Stromal cell of bone marrow (primary cell): ENCODE results near the gene SMARCA2.

Experiments used
- DNase-seq: peaks from one replicate; pipeline ENCODE4 v3.0.0-alpha.2; 2012; ENCODE audit warnings: low read depth

The SMARCA2 gene

GRCh38 chr9:2093920-2094597 is 78.9 kb downstream of the SMARCA2 start:
- no peak for DNase-seq

DNA sequence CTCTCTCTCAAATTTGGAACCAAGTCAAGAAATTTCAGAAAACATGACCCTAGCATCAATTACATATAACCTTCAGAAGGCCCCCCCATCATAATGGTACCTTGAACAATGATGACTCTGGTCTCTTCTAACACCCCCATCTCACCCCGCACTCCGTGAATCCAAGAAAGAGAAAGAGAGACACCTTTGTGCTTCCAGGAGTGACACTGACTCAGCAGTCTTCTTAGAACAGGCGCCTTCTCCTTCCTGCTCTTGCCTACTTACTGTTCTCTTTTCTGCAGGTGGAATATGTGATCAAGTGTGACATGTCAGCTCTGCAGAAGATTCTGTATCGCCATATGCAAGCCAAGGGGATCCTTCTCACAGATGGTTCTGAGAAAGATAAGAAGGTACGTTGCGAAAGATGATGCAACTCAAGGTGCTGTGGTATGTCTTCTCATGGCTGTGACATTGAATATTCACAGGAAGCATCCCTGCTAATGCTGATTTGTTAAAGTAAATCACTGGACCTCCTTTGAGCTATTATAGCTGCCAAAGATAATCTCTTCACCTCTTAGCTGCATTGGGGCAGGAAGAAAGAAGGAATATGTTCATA is 81.3 kb downstream of the SMARCA2 start:
- DNase-seq = no peak

DNA sequence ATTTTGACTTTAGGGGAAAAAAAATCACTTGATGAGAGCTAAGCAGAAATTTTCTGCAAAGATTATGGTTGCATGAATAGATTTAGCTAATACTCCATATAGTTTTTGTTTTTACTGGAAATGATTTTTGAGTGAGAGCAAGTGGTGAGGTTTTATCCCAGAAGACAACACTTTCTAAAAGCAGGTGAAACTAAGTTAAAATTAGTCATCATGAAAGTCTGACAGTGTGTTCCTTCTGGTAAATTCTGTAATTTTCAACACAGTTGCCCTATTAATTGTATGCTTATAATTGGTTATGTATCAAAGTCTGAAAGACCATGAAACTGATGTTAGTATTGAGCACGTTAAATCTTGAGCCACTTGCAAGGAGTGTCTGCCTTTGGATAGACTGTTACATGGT is 91.5 kb downstream of the SMARCA2 start:
- no peak for DNase-seq

GRCh38 chr9:2107906-2108451 is 92.8 kb downstream of the SMARCA2 start:
- no peak for DNase-seq

GRCh38 chr9:2109069-2109650 is 94.0 kb downstream of the SMARCA2 start:
- DNase-seq = no peak

DNA sequence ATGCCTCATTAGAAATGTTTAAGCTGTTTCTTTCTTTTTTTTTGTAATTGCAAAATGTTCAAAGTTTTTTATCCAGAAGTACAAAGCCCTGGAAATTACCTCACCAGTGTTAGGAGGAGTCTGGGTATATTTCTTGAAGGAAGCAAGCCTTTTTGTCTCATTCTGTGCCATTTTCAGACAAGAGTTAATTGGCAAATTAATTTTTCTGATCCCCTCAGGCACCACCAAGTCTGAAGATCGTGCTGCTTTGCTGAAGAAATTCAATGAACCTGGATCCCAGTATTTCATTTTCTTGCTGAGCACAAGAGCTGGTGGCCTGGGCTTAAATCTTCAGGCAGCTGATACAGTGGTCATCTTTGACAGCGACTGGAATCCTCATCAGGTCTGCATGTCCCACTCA is 94.9 kb downstream of the SMARCA2 start:
- DNase-seq = no peak

GRCh38 chr9:2116073-2116472 is 100.9 kb downstream of the SMARCA2 start:
- no peak for DNase-seq

- no peak for DNase-seq
These were observed 102.4 kb downstream of the SMARCA2 start for GRCh38 chr9:2117527-2117926.

DNA sequence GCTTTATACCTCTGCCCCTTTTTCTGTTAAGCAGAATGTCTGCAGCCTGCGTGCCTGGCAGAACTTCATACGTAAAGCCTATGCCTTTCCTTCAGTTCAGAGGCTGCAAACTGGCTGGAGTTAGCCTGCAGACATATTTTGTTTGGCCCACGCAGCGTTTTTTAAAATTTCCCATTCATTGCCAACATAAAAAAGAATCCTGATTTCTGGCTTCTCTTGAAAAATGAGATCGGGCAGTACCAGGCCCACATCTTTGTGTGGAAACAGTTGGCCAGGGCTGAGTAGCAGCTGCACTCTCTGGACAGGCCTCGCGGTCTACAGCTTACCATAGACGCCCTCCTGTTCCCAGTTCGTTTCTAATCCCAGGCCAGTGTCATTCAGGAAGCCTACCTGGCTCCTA is 104.4 kb downstream of the SMARCA2 start:
- no peak for DNase-seq

- no peak for DNase-seq
These were observed 106.0 kb downstream of the SMARCA2 start for GRCh38 chr9:2120926-2121689.

GRCh38 chr9:2122299-2122698 is 107.2 kb downstream of the SMARCA2 start:
- no peak for DNase-seq

DNA sequence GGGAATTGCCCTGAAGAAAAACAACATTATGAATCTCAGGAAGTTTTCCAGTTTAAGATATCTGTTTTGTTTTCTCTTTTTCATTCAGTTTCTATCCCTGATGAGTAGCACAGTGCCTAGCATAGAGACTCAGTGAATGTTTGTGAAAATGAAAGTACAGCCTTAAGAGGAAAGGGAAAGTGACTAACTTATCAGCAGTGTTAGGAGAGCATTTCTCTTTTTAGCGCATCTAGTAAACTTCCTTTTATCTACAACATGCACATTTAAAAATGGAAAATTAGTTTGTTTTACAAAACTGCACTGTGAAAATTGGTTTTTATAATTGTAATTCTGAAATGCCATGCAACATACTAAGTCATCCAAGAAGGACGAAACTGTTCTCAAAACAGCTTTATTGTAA is 110.8 kb downstream of the SMARCA2 start:
- DNase-seq = no peak

DNA sequence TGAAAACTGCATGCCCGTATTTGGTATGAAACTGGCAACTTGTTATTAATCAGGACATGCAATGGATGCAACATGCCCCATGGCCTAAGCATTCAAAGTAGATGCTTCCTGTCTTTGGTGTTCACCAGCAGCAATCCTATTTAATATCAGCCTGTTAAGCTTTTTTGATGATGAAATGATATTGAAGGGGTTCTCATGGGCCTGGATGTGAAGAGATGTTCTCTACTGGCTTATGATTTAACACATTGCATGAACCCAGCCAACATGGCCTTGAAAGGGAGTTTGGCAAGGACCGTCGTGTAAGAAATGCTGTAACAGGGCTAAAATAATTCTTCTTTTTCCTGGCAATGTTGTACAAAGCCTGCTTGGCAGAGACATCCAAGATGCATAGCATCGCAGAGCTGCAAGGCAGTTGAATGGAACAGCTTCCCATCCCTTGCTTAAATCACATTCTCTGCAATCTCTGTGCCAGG is 111.2 kb downstream of the SMARCA2 start:
- peak; percentile 18 for DNase-seq

- DNase-seq = peak; percentile 51
These were observed 112.3 kb downstream of the SMARCA2 start for GRCh38 chr9:2127486-2127885.

DNA sequence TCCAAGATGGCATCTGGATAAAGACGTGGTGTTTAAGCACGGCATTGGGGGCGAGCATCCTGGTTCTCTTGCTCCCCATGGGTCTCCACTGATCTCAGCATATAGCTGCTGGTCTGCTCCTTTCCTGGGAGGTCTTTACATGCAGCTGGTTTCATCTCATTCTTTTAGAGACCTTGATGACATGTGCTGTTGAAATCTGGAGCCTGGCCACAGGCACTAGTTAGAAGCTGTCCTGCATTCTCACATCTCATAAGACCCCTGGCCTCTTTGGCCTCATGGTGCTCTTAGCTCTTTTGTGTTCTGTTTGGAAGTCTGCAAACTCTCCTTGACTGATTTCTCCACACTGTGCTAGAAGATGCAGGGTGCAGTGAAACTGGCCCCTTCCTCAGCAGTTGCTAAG is 113.0 kb downstream of the SMARCA2 start:
- no peak for DNase-seq

DNA sequence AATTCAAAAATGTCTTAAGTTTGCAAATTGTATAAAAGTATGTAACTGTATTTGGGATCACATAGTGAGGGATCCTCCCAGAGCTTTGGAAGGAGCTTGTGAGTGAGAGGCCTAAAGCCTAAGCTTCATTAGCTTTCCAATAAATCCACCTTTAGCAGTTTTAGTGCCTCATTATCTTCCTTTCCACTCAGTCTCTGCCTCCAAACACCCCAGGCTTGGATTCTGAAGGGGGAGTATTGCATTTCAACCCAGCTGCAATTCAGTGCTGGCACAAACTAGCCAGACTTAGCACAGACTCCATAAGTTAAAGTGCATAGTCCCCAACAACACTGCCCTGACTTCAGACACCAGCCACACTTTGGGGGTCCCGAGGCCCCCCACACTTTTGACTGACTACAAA is 113.5 kb downstream of the SMARCA2 start:
- DNase-seq = no peak

- DNase-seq = no peak
These were observed 115.8 kb downstream of the SMARCA2 start for GRCh38 chr9:2130941-2131340.

GRCh38 chr9:2132484-2133082 is 117.4 kb downstream of the SMARCA2 start:
- no peak for DNase-seq

DNA sequence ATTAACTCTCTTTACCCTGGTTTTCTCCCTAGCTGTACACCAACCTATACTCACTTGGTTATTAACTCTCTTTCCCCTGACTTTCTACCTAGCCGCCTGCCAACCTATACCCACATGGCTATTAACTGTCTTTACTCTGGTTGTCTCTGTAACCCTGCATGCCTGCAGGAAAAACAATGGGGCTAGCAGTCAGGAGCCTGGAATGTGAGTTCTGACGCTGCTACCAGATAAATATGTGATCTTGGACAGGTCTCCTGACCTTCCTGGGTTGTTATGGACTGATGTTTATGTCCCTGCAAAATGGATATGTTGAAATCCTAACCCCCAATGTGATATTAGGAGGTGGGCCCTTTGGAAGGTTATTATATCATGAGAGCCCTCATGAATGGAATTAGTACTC is 119.2 kb downstream of the SMARCA2 start:
- no peak for DNase-seq

DNA sequence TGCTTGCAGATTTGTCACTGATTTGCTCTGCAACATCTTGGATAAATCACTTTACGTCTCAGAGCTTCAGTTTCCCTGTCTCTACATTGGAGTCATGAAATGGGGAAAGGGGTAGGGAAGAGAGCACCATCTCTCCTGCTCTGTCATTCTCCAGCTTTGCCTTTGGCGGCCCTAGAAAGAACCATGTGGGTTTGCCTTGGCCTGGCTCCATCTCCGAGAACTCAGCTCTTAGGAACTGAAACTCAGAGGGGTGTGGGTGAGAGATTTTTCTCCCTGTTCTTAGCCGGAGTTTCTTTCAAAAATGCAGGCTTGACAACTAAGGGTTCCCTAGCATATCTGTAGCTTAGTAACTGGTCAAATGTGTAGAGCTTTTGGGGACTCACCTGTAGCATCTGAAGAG is 123.5 kb downstream of the SMARCA2 start:
- no peak for DNase-seq

GRCh38 chr9:2140600-2141223 is 125.6 kb downstream of the SMARCA2 start:
- no peak for DNase-seq

GRCh38 chr9:2142212-2142611 is 127.1 kb downstream of the SMARCA2 start:
- DNase-seq = no peak
